NCI-H226 (cell line): Measurements from ENCODE around the gene FAM13C.

Experiments used
- DNase-seq: peaks from one replicate; pipeline ENCODE4 v3.0.0-alpha.2; 2015

Gene FAM13C

GRCh38 chr10:59312247-59312646, 50.1 kb downstream of the FAM13C start:
- DNase-seq = no peak

- DNase-seq = no peak
These were observed 51.3 kb downstream of the FAM13C start for GRCh38 chr10:59311025-59311424.

- no peak for DNase-seq
These were observed 51.9 kb downstream of the FAM13C start for GRCh38 chr10:59310324-59310914.

DNA sequence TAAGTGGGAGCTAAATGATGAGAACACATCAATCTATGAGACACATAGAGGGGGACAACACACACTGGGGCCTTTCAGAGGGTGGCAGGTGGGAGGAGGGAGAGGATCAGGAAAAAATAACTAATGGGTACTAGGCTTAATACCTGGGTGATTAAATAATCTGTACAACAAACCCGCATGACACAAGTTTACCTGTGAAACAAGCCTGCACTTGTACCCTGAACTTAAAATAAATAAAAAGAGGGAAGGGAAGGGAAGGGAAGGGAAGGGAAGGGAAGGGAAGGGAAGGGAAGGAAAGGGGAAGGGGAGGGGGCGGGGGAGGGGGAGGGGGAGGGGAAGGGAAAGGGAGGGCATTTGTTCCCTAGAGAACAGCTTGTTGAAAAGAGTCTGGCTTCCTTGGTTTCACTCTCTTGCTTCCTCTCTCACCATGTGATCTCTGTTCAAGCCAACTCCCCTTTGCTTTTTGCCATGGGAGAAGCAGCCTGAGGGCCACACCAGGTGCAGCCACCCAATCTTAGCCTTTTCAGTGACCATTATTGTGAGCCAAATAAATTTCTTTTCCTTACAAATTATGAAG, 57.7 kb downstream of the FAM13C start:
- no peak for DNase-seq

DNA sequence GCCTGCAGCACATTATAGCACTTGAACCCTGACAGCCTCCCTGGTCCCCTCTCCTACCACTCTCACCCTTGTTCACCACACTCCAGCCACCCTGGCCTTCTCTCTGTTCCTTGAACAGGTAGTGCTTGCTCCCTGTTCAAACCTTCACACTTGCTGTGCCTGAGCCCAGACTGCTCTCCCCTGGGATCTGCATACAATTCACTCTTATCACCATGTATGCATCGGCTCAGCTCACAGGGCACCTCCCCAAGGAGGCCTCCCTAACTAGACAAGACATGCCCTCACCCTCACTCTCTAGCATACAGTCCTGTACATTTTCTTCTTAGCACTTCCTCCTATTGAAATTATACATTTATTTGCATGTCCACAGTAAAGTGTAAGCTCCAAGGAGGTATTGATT, 59.3 kb downstream of the FAM13C start:
- DNase-seq = no peak

DNA sequence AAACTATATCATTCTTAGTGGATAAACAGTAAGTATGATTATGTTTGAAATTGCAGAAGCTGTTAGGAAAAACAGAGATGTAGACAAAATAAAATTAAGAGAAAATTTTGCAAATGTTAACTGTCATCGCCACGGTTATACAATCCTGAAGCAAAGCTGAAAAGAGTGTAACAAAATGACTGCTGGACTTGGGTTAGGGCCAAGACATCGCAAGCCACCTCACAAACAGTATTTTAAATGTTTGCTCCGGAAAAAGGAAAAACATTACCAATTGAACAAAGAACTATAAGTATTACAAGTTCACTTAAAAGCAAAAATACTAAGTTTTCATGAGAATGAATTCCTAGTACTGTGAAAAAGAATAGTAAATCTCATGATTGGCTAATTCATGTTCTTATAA, 60.0 kb downstream of the FAM13C start:
- no peak for DNase-seq

GRCh38 chr10:59301067-59301754, 61.1 kb downstream of the FAM13C start:
- DNase-seq = no peak

GRCh38 chr10:59300386-59300785, 62.0 kb downstream of the FAM13C start:
- no peak for DNase-seq

GRCh38 chr10:59299933-59300332, 62.4 kb downstream of the FAM13C start:
- no peak for DNase-seq

GRCh38 chr10:59290448-59290847, 71.9 kb downstream of the FAM13C start:
- no peak for DNase-seq

GRCh38 chr10:59289853-59290252, 72.5 kb downstream of the FAM13C start:
- DNase-seq = no peak

DNA sequence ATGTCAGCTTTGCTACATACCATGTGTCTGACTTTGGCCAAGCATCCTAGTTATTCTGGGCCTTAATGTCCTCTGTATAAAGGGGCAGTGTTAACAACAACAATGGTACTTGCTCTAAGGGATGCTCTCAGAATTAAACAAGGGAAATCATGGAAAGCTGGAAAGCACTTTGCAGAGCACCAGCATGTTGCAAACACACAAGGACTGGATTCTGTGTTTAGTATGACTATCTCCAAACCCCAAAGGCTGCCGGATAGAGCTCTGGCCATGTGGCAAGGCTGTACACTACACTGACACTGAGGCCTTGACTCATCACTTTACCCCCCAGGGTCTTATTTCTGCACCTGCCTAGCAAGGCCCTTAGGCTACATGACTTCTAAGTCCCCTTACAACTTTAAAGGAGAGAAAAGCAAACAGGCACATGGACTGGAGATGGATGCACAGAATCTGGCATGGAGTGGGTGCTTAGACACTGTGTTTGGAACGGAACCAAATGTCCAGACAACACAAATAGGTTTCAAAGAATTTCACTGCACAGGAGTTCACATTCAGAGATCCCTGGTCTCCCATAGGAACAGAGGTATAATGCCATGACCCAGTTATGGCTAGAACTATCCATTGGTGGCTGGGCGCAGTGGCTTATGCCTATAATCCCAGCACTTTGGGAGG, 74.6 kb downstream of the FAM13C start:
- DNase-seq = no peak

- DNase-seq = no peak
These were observed 76.5 kb downstream of the FAM13C start for GRCh38 chr10:59285848-59286247.

DNA sequence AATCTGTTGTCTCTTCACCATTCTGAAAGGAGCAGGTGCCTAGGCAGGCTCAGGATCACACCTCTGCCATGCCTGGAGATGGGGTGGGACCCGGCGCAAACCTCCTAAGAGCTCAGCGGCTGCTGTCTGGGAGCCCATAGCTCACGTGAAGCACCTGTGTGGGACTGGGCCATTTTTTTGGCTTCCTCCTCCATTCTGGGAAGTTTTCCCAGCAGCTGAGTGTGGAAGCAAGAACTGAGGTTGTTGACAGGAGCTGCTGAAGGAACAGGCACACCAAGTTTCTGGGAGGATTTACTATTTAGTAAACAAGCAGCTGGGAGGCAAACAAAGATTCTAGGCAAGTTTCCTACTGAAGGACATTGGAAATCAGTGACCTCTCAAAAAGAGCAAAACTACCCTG, 77.3 kb downstream of the FAM13C start:
- no peak for DNase-seq

GRCh38 chr10:59284118-59284975, 78.0 kb downstream of the FAM13C start:
- no peak for DNase-seq

- DNase-seq = no peak
These were observed 78.8 kb downstream of the FAM13C start for GRCh38 chr10:59283456-59284091.

GRCh38 chr10:59281861-59282260, 80.5 kb downstream of the FAM13C start:
- no peak for DNase-seq

- no peak for DNase-seq
These were observed 82.3 kb downstream of the FAM13C start for GRCh38 chr10:59279991-59280505.

DNA sequence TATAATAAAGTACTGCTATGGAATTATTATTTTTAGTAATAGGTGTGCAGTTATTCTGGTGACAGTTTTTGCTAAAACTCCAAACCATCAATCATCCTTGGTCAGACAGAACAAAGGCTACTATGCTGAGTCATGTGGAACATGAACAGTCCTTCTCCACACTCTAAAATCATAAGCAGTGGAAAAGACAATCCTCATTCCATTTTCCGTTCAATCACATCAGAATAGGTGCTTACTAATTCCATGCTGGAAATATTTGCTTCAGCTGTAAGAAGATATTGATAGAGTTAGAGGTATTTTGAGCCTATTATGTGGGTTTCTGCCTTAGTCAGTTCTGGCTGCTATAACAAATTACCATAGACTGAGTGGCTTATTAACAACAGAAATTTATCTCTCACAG, 82.9 kb downstream of the FAM13C start:
- no peak for DNase-seq

- DNase-seq = no peak
These were observed 85.4 kb downstream of the FAM13C start for GRCh38 chr10:59276919-59277318.

GRCh38 chr10:59276133-59276532, 86.2 kb downstream of the FAM13C start:
- no peak for DNase-seq

- no peak for DNase-seq
These were observed 88.9 kb downstream of the FAM13C start for GRCh38 chr10:59273445-59273844.
